ENCODE measurements around the gene INPP5D.

Gene INPP5D

DNA sequence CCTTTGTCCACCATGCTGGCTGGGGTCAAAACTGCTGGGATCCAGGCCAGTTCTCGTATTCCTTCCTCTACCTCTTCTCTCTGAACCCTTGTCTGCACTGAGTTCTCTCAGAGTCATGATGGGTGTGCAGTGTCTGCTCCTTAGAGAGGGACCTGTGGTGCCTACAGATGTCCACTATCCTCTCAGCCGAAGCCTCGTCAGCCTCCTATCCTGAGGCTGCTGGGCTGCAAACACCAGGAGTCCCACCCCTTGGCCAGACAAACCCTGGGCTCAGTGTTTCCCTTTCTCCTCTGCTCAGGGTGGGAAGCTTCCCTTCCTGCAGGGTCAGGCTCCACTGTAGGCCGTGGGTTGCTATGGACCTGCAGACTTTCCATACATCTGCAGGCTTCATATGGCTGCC, 2.3 kb downstream of the INPP5D start:
- H3K9ac ChIP-seq (ENCODE audit: low read length): peak overlapping the region; percentile 100
- TF ChIP-seq, protein P1, sequence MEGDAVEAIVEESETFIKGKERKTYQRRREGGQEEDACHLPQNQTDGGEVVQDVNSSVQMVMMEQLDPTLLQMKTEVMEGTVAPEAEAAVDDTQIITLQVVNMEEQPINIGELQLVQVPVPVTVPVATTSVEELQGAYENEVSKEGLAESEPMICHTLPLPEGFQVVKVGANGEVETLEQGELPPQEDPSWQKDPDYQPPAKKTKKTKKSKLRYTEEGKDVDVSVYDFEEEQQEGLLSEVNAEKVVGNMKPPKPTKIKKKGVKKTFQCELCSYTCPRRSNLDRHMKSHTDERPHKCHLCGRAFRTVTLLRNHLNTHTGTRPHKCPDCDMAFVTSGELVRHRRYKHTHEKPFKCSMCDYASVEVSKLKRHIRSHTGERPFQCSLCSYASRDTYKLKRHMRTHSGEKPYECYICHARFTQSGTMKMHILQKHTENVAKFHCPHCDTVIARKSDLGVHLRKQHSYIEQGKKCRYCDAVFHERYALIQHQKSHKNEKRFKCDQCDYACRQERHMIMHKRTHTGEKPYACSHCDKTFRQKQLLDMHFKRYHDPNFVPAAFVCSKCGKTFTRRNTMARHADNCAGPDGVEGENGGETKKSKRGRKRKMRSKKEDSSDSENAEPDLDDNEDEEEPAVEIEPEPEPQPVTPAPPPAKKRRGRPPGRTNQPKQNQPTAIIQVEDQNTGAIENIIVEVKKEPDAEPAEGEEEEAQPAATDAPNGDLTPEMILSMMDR (IDR thresholded peaks at IDR 0.05; ENCODE audit: low read depth, low read length): no peak
- no peak for TF ChIP-seq EZH2phosphoT487 (IDR thresholded peaks at IDR 0.05; ENCODE audit: low read depth)
- H3K27me3 ChIP-seq (ENCODE audit: low read depth, low read length): no peaks in the 10 kb centered on the region
- peaks cover 31% of the 10 kb centered on the region for H3K4me1 ChIP-seq (ENCODE audit: low read length)
- H4K20me1 ChIP-seq (ENCODE audit: insufficient read depth, low read length): peaks cover 53% of the 10 kb centered on the region
- H2AFZ ChIP-seq (ENCODE audit: low read depth, low read length): no peak overlapping the region
- peaks cover 81% of the 10 kb centered on the region for H3K79me2 ChIP-seq (ENCODE audit: low read length)
- H3K36me3 ChIP-seq (replicated peaks; ENCODE audit: low read depth, low read length): peaks cover 56% of the 10 kb centered on the region
- H3K4me3 ChIP-seq (ENCODE audit: low read length): peak overlapping the region; percentile 99
- peak overlapping the region; percentile 96 for H3K27ac ChIP-seq (ENCODE audit: low read length)
- H3K9me3 ChIP-seq (ENCODE audit: insufficient read depth, low read length): no peaks in the 10 kb centered on the region
- H3K4me2 ChIP-seq (ENCODE audit: low read length): peak overlapping the region; percentile 99

DNA sequence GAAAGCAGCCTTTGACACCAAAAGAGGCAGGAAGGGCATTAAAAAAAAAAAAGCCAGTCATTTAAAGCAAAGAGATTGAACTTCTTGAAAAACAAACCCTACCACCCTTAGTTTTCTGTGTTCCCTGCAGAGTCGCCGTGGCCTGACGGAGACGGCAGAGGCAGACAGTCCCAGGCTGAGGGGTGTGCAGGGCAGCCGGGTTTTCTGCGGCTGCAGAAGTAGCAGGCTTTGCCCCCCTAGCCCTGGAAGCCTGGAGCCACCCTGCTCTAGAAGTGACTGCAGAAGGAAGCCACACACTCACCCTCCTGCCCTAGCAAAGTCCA, 2.8 kb downstream of the INPP5D start:
- Histone ChIP-seq H3K36me3 (replicated peaks; ENCODE audit: low read depth, low read length) (peaks cover 60% of the 10 kb centered on the region), H2AFZ (ENCODE audit: low read depth, low read length) (no peak overlapping the region)

DNA sequence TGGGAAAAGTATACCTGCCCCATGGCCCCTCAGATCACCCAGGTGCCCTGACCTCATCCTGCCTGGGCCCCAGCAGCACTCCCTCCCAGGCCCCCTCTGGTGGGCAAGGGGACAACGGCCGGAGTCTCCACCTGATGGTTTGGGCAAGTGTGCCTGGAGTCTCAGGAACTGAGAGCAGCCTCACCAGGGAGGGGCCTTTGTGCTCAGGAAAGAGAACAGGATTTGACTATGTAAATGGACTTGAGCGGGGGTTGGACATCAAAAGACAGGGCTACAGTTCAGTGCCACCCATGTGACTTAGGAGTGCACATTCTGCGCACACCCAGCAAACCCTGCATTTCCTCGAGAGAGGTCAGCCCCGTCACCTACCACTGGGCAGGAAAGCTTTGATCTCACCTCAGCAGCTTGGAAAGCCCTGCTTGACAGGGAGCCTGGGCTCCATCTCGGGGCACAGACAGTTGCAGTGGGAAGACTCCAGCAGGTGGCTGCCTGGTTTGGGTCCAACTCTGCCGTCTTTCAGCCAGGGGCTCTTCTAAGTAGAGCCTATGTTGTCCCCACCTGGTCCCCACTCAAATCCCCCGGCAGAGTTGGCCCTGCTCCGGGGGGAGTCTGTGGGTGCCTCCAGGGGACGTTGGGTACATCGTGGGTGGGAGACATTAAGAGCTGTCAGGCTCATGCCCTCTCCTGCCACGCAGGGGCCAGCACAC, 3.3 kb downstream of the INPP5D start:
- peaks cover 90% of the 10 kb centered on the region for H3K79me2 ChIP-seq (ENCODE audit: low read length)
- H3K36me3 ChIP-seq (replicated peaks; ENCODE audit: low read depth, low read length): peaks cover 60% of the 10 kb centered on the region
- no peak overlapping the region for H2AFZ ChIP-seq (ENCODE audit: low read depth, low read length)
- no peaks in the 10 kb centered on the region for H3K9me3 ChIP-seq (ENCODE audit: insufficient read depth, low read length)
- H3K9ac ChIP-seq (ENCODE audit: low read length): peak overlapping the region; percentile 100
- no peaks in the 10 kb centered on the region for H3K27me3 ChIP-seq (ENCODE audit: low read depth, low read length)
- no peak for TF ChIP-seq EZH2phosphoT487 (IDR thresholded peaks at IDR 0.05; ENCODE audit: low read depth)
- TF ChIP-seq, protein P1 (IDR thresholded peaks at IDR 0.05; ENCODE audit: low read depth, low read length): no peak
- peaks cover 60% of the 10 kb centered on the region for H4K20me1 ChIP-seq (ENCODE audit: insufficient read depth, low read length)
- H3K27ac ChIP-seq (ENCODE audit: low read length): peak overlapping the region; percentile 96
- peak overlapping the region; percentile 99 for H3K4me3 ChIP-seq (ENCODE audit: low read length)
- peaks cover 31% of the 10 kb centered on the region for H3K4me1 ChIP-seq (ENCODE audit: low read length)
- H3K4me2 ChIP-seq (ENCODE audit: low read length): peak overlapping the region; percentile 99

More for the DNA sequence above, 2.8 kb downstream of the INPP5D start:
- Histone ChIP-seq H3K4me3 (ENCODE audit: low read length) (peak overlapping the region; percentile 99), H3K27me3 (ENCODE audit: low read depth, low read length) (no peaks in the 10 kb centered on the region), H4K20me1 (ENCODE audit: insufficient read depth, low read length) (peaks cover 58% of the 10 kb centered on the region), H3K27ac (ENCODE audit: low read length) (peak overlapping the region; percentile 96), H3K4me1 (ENCODE audit: low read length) (peaks cover 31% of the 10 kb centered on the region), H3K9ac (ENCODE audit: low read length) (peak overlapping the region; percentile 100), H3K79me2 (ENCODE audit: low read length) (peaks cover 85% of the 10 kb centered on the region), H3K4me2 (ENCODE audit: low read length) (peak overlapping the region; percentile 99), H3K9me3 (ENCODE audit: insufficient read depth, low read length) (no peaks in the 10 kb centered on the region)
- TF ChIP-seq, protein P1 (IDR thresholded peaks at IDR 0.05; ENCODE audit: low read depth, low read length): no peak
- TF ChIP-seq EZH2phosphoT487 (IDR thresholded peaks at IDR 0.05; ENCODE audit: low read depth): no peak

DNA sequence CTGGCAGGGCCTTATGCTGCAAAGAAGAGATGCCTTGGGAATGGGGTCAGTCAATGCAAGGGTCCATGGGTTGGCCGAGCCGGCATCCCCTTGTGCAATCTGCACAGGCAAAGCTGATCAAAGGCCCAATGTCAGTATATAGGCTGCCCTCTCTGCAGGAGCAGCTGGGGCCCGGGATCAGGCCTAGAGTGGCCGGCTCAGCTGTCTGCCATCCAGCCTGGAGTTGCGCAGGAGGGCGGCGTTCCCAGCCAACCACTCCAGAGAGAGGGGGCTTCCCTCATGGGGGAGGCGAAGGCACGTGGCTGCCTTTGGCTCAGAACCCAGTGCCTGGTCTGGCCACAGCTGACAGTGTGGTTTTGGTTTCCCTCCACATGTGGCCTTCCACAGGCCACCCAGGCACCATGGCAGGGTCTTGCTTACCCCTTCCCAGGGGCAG, 3.9 kb downstream of the INPP5D start:
- no peaks in the 10 kb centered on the region for H3K27me3 ChIP-seq (ENCODE audit: low read depth, low read length)
- no peak overlapping the region for H3K4me3 ChIP-seq (ENCODE audit: low read length)
- H3K9me3 ChIP-seq (ENCODE audit: insufficient read depth, low read length): no peaks in the 10 kb centered on the region
- peaks cover 65% of the 10 kb centered on the region for H3K36me3 ChIP-seq (replicated peaks; ENCODE audit: low read depth, low read length)
- H3K79me2 ChIP-seq (ENCODE audit: low read length): peaks cover 96% of the 10 kb centered on the region
- peaks cover 65% of the 10 kb centered on the region for H4K20me1 ChIP-seq (ENCODE audit: insufficient read depth, low read length)
- H3K27ac ChIP-seq (ENCODE audit: low read length): no peak overlapping the region
- no peak overlapping the region; the same call in 1 of the 2 replicates for H3K4me2 ChIP-seq (ENCODE audit: low read length)
- peaks cover 28% of the 10 kb centered on the region for H3K4me1 ChIP-seq (ENCODE audit: low read length)
- H2AFZ ChIP-seq (ENCODE audit: low read depth, low read length): no peak overlapping the region
- TF ChIP-seq, protein P1 (IDR thresholded peaks at IDR 0.05; ENCODE audit: low read depth, low read length): no peak
- TF ChIP-seq EZH2phosphoT487 (IDR thresholded peaks at IDR 0.05; ENCODE audit: low read depth): no peak
- no peak overlapping the region for H3K9ac ChIP-seq (ENCODE audit: low read length)

All from OCI-LY3 (cell line).